ENCODE measurements around the gene HCN3.
"Not testable (repeated sequence)": the region's sequence is repeated elsewhere in the genome, so short reads cannot be mapped to it uniquely, and the experiment has no call there.

HCN3 gene

DNA sequence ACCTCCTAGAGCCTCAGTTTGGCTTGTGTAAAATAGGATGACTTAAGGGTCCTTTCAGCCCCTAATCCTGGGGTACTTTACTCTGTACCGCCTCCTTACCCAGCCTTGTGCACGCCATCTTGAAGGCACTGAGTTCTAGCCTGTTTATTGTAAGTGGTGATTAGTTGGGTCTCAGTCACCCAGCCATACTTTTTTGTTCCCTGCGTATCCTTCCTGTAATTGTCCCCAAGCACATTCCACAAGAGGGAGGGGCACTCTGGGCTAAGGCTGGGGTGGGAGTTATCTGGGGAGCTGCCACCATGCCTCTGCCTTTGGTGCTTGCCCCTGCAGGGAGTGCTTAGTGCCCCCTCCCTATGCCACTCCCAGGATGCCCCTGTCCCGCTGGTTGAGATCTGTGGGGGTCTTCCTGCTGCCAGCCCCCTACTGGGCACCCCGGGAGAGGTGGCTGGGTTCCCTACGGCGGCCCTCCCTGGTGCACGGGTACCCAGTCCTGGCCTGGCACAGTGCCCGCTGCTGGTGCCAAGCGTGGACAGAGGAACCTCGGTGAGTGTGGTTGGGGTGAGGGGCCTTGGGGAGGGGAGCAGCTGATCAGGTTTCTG lies 32.3 kb downstream of the HCN3 start:
- DNase-seq (ENCODE audit: low read depth in 2 of 2, low spot score in 1 of 2) = no peak

DNA sequence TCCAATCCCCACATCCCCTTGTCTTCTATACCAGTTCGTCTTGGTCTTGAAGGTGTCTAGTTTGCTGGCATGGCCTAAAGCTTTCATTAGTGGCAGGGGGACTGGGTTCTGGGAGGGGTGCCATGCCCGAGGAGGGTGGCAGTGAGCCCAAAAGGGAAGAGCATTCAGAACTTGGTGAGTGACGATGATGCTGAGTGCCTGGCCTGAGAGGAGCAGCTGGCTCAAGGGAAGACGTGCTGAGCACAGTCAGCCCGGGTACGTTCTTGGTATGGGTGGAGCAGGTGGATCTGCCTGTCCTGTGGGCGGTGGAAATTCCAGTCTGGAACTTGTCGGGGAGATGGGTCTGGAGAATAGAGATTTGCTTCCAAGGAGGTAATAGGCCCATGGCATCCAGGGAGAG lies 36.0 kb downstream of the HCN3 start:
- DNase-seq (ENCODE audit: low read depth in 2 of 2, low spot score in 1 of 2) = no peak

GRCh38 chr1:155316922-155317321 lies 39.7 kb downstream of the HCN3 start:
- DNase-seq (ENCODE audit: low read depth in 2 of 2, low spot score in 1 of 2) = no peak

GRCh38 chr1:155318082-155318481 lies 40.8 kb downstream of the HCN3 start:
- DNase-seq (ENCODE audit: low read depth in 2 of 2, low spot score in 1 of 2) = no peak

DNA sequence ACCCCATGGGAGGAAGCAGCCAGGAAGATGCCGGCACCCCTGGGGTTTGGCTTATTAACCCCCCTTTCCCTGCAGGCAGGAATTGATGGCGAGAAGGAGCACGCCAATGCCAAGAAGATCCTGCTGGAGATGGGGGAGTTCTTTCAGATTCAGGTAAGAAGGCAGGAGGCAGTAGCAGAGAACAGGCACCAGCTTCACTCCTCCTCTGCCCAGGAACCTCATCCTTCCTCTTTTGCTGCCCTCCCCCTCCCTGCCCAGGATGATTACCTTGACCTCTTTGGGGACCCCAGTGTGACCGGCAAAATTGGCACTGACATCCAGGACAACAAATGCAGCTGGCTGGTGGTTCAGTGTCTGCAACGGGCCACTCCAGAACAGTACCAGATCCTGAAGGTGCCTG lies 42.3 kb downstream of the HCN3 start:
- DNase-seq (ENCODE audit: low read depth in 2 of 2, low spot score in 1 of 2) = no peak

DNA sequence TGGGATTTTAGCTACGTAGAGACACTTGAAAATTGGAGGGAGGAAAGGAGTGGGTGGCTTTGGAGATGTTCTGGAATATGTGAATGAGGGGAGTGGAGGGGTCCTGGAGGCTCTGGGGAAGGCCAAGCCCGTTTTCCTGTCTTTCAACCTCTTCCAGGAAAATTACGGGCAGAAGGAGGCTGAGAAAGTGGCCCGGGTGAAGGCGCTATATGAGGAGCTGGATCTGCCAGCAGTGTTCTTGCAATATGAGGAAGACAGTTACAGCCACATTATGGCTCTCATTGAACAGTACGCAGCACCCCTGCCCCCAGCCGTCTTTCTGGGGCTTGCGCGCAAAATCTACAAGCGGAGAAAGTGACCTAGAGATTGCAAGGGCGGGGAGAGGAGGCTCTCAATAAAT lies 43.0 kb downstream of the HCN3 start:
- no peak for DNase-seq (ENCODE audit: low read depth in 2 of 2, low spot score in 1 of 2)

GRCh38 chr1:155320661-155321617 lies 43.7 kb downstream of the HCN3 start, which contains the start of gene RUSC1:
RUSC1 (plus strand) TSS chr1:155320894; CDS start chr1:155321774, 880 bp downstream.
- DNase-seq (ENCODE audit: low read depth in 2 of 2, low spot score in 1 of 2) = peak in 1 of 2 donors; percentile 42

- DNase-seq (ENCODE audit: low read depth in 2 of 2, low spot score in 1 of 2) = no peak
Measured at GRCh38 chr1:155321639-155322503, 44.6 kb downstream of the HCN3 start.

- no peak for DNase-seq (ENCODE audit: low read depth in 2 of 2, low spot score in 1 of 2)
Measured at GRCh38 chr1:155322571-155322952, 45.3 kb downstream of the HCN3 start.

- DNase-seq (ENCODE audit: low read depth in 2 of 2, low spot score in 1 of 2) = peak; percentile 76 to 77
Measured at GRCh38 chr1:155322953-155323728, 45.9 kb downstream of the HCN3 start.

- peak in 1 of 2 donors; percentile 72 for DNase-seq (ENCODE audit: low read depth in 2 of 2, low spot score in 1 of 2)
Measured at GRCh38 chr1:155323729-155324036, 46.4 kb downstream of the HCN3 start.

DNA sequence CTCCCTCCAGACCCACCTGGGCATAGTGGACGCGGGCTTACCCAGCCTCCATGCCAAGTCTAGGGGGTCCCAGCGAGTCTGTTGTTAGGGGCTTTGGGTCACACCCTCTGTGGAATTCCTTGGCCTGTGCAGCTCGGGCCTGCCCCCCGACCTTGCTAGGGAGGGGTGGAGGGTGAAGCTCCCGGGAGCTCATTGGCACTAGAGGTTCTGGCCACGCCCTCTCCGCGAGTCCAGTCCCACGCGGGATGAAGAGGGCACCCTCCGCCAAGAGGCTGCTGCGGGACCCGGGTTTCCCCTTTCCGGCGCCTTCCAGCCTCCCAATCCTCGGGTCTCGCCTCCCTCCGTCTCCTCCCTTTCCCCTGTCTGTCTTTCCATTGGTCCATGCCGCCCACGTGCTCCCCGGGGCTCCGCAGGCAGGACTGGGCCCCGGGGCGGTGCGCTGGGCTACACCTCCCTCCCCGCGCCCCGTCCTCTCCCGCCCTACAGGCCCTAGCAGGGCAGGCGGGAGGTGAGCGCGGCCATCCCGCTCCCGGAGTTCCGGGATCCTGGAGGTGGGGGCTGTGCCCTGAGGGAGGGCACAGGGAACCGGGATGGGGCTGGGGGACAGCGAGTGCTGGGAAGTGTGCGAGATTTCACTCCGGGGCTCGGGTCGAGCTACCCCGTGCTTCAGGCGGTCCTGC lies 46.9 kb downstream of the HCN3 start:
- DNase-seq (ENCODE audit: low read depth in 2 of 2, low spot score in 1 of 2) = peak; percentile 61 to 69

DNA sequence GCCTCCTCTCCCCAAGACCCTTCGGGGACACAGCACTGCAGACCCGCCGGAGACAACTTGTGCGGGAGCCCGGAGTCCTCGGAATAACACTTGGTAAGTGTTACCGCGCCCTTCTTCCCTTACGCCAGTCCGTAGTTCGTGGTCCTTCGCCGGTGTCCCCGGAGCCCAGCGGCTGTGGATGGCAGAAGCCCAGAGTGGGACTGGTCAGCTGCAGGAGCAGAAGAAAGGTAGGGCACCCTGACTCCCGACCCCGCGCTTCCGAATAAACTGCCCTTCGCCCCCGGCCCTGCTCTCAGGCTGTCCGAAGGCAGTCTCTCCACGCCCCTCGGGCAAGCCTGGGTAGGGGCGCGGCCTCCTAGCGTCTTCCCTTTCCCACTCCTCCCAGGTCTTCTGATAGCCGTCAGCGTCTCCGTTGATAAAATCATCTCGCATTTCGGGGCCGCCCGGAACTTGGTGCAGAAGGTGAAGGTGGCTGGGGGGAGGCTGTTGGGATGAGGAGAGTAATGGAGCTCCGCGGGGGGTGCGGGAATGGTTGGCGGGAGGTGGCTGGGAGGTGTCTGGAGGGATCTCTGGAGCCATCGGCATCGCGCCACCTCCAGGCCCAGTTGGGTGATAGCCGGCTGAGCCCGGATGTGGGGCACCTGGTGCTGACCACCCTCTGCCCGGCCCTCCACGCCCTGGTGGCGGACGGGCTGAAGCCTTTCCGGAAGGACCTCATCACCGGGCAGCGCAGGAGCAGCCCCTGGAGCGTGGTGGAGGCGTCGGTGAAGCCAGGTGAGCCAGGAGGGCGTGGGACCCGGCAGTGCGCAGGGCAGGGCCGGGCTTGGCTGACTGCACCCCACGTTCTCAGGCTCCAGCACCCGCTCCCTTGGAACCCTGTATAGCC lies 47.7 kb downstream of the HCN3 start:
- DNase-seq (ENCODE audit: low read depth in 2 of 2, low spot score in 1 of 2) = no peak

DNA sequence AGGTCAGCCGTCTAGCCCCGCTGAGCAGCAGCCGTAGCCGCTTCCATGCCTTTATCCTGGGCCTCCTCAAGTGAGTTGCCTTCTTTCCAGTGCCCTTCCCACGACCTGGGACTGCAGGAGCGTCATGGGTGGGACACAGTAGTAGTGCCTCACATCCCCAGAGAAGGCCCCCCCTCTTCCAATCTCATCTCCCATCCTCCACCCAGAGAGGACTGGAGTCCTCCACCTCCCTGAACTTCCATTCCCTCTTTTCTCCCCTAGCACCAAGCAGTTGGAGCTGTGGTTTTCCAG lies 48.3 kb downstream of the HCN3 start:
- DNase-seq (ENCODE audit: low read depth in 2 of 2, low spot score in 1 of 2) = no peak

DNA sequence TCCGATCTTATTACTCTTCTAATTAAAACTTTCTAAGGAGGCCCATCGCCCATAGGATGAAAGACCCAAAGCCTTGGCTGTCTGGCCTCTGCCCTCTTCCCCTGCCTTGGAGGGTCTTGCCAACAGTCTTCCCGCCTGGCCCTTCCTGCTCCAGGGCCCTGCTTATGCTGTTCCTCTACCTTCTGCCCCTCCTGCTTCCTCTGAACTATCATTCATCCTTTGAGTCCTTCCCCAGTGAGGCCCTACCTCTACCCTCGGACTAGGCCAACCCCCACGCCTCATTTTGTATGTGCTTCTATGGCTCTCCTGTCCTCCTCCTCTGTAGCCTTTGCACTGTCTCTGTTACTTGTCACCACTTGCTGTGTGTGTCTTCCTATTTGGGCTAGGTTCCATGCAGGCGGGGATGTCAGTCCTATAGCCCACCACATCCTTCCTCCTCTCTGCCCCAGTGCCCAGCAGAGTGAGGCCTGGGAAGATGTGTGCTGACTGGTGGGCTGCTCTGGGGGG lies 48.8 kb downstream of the HCN3 start:
- no peak for DNase-seq (ENCODE audit: low read depth in 2 of 2, low spot score in 1 of 2)

- DNase-seq (ENCODE audit: low read depth in 2 of 2, low spot score in 1 of 2) = no peak
Measured at GRCh38 chr1:155326631-155327037, 49.4 kb downstream of the HCN3 start.

- no peak for DNase-seq (ENCODE audit: low read depth in 2 of 2, low spot score in 1 of 2)
Measured at GRCh38 chr1:155327981-155328380, 50.7 kb downstream of the HCN3 start.

- not testable (repeated sequence) for DNase-seq (ENCODE audit: low read depth in 2 of 2, low spot score in 1 of 2)
Measured at GRCh38 chr1:155328856-155329255, 51.6 kb downstream of the HCN3 start.

- DNase-seq (ENCODE audit: low read depth in 2 of 2, low spot score in 1 of 2) = no peak
Measured at GRCh38 chr1:155329980-155330598, 52.8 kb downstream of the HCN3 start.

Measured in stimulated activated CD8-positive, alpha-beta memory T cell treated with anti-CD3 and anti-CD28 coated beads, Interleukin-4, amount 100 ng/mL, for 1 hour (primary cell).